ENCODE results near the gene RAB11FIP4. TPM values are rescaled to one million over a fixed set of nuclear protein-coding genes. Genes with fewer than 3 reads are reported as not detected.

RAB11FIP4 gene
- total RNA-seq, 1 donor, result 0.09 TPM

DNA sequence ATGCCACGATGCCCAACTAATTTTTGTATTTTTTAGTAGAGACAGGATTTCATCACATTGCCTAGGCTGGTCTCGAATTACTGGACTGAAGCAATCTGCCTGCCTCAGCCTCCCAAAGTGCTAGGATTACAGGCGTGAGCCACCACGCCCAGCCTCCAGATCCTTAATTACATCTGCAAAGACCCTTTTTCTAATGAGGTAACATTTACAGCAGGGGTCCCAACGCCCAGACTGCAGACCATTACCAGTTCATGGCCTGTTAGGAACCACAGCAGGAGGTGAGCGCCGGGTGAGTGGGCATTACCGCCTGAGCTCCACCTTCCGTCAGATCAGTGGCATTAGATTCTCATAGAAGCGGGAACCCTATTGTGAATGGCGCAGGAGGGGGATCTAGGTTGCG, 4.0 kb upstream of the RAB11FIP4 start:
- TF ChIP-seq, protein P1, sequence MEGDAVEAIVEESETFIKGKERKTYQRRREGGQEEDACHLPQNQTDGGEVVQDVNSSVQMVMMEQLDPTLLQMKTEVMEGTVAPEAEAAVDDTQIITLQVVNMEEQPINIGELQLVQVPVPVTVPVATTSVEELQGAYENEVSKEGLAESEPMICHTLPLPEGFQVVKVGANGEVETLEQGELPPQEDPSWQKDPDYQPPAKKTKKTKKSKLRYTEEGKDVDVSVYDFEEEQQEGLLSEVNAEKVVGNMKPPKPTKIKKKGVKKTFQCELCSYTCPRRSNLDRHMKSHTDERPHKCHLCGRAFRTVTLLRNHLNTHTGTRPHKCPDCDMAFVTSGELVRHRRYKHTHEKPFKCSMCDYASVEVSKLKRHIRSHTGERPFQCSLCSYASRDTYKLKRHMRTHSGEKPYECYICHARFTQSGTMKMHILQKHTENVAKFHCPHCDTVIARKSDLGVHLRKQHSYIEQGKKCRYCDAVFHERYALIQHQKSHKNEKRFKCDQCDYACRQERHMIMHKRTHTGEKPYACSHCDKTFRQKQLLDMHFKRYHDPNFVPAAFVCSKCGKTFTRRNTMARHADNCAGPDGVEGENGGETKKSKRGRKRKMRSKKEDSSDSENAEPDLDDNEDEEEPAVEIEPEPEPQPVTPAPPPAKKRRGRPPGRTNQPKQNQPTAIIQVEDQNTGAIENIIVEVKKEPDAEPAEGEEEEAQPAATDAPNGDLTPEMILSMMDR (IDR thresholded peaks at IDR 0.05; ENCODE audit: insufficient read depth, low read length), result no peak
- no peak overlapping the region for H3K4me3 ChIP-seq (ENCODE audit: low read depth, low read length)
- no peak for DNase-seq (ENCODE audit: low read depth)

DNA sequence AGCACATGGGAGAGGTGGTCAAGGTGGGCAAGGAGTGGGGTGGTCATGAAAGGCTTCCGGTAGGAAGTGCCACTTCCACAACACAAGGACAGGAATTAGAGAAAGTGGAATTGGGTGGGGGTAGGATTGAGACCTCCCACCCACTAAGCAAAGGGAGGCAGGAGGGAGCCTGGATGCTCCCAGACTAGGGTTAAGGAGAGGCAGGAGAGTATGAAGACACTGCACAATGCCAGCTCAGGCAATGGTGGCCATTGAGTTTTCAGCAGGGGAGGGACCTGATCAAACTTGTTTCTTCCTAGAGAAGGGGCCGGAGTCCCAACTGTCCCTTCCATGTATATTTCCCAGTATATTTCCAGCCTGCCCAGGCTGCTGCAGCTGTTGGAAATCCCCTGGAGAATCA, 3.1 kb upstream of the RAB11FIP4 start:
- TF ChIP-seq, protein P1 (IDR thresholded peaks at IDR 0.05; ENCODE audit: insufficient read depth, low read length), result no peak
- H3K4me3 ChIP-seq (ENCODE audit: low read depth, low read length), result no peak overlapping the region
- DNase-seq (ENCODE audit: low read depth), result no peak

DNA sequence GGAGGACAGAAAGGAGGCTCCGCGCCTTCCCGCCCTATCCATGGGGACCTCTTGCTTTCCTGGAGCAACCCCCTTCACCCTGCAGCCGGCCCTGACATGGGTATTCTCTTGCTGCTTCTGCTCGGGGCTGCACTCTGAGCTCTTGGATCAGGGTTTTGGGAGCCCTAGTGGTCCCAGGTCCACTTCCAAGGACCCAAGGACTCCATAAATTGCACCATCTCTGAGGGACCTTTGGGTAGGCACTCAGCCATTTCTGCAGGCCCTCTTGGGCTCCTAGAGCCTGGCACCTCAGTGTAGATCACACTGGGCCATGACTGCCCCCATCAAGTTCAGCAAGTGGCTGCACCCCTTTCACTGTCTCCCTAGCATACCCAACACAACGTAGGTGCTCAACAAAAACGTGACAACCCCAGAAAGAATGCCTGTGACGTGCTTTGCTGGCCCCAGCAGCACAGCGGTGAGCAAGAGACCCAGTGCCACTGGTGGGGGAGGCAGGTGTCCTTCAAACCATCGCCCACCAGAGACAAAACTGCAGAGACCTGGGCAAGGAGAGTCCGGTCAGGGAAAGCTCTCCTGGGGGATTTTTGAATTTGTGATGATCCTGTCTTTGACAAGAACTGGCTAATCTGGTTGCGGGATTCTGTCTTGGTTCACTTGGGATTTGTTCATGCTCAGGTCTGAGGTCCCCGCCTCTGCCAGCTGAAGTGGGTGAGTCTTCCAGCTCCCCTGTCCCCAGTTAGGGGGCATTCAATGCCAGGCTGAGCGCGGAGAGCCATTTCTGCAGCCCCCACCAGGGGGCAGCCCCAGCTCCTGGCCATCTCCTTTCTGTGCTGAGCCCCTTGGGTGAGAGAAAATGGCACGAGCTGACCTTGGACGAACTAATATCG, 2.5 kb upstream of the RAB11FIP4 start:
- DNase-seq (ENCODE audit: low read depth), result no peak
- no peak overlapping the region for H3K4me3 ChIP-seq (ENCODE audit: low read depth, low read length)
- TF ChIP-seq, protein P1 (IDR thresholded peaks at IDR 0.05; ENCODE audit: insufficient read depth, low read length), result peak; percentile 78

DNA sequence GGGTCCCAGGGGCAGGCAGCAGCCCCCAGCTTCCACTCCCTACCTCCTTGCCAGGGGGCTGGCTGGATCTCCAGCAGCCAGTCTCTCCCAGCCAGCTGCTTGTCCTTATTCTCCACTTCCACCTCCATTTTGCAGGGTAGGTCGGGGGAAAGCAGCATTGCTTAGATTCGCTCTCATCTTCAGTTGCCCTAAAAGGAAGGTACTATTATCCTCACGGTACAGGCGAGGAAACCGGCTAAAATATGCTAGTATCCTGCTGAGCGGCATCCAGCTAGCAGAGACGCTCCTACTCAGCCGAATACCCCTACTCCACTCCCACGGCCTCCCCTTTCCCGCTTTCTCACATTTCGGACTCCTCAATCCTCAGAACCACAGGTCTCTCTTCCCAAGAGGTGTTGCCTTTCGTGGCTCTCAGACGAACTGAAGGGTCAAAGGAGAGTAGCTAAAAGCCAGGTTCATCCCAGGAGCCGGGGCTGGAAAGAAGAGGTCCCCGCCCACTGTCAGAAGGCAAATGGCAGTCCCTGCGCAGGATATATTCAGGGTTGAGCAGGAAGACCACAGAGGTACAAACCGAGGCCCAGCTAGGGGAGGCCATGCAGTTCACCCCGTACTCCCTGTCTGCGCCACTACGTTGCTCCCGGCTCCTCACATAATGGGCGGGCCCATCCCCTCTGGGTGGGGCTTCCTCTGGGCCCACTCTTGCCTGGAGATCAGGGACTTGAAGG, 1.7 kb upstream of the RAB11FIP4 start:
- H3K4me3 ChIP-seq (ENCODE audit: low read depth, low read length), result no peak overlapping the region
- DNase-seq (ENCODE audit: low read depth), result no peak
- TF ChIP-seq, protein P1 (IDR thresholded peaks at IDR 0.05; ENCODE audit: insufficient read depth, low read length), result no peak

DNA sequence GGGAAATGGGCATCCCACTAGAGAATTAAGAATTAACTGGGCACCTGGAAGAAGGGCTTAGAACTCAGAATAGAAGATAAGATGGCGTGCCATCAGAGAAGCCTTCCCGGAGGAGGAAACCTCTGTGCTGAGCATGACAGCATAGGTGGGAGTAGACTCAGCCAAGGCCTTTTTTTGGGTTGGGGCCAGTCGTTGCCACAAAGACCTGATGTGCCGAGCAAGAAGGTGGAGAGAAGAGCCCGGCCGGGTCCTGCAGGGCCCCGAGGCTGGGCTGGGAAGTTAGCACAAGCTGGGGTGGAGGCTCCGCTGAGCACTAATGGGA, 1.1 kb upstream of the RAB11FIP4 start:
- TF ChIP-seq, protein P1 (IDR thresholded peaks at IDR 0.05; ENCODE audit: insufficient read depth, low read length), result no peak

DNA sequence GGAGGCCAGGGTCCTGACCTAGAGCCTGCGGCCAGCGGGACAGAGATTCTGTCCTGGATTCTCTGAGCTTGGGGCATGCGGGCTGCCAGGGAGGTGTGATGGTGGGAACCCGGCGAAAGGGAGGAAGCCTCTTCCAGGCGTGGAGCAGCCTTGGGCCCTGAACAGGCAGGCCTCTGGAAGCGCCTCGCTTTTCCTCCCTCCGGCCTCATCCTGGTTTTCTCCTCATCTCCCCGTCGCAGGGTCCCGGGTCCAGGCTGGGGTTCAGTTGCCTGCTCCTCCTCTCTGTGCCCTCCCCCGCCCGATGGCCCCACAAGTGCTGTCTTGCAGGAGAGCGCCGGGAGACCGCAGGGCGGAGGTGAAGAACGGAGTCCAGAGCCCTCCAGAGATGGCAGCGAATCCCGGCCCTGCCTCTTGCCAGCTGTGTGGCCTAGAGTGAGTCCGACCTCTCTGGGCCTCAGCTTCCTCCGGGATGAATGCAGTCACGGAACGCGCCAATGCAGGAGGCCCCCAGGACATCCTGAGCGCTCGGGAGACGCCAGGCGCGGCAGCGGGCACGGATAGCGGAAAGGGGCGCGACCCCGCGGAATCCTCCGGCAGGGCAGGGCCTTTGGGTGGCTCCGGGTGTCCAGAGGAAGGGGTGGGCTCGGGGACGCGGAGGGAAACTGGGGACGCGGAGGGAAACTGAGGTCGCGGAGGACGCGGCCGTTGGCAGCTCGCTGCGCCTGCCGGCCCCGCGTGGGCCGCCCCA, 553 bp upstream of the RAB11FIP4 start:
- no peak for DNase-seq (ENCODE audit: low read depth)
- TF ChIP-seq, protein P1 (IDR thresholded peaks at IDR 0.05; ENCODE audit: insufficient read depth, low read length), result no peak
- peak overlapping the region; percentile 32 for H3K4me3 ChIP-seq (ENCODE audit: low read depth, low read length)

More for the DNA sequence above, 1.1 kb upstream of the RAB11FIP4 start:
- H3K4me3 ChIP-seq (ENCODE audit: low read depth, low read length), result no peak overlapping the region
- no peak for DNase-seq (ENCODE audit: low read depth)

Measured in fibroblast of the aortic adventitia (primary cell).